ENCODE data around the gene AP3S1.
"Not testable (repeated sequence)": the region's sequence is repeated elsewhere in the genome, so short reads cannot be mapped to it uniquely, and the experiment has no call there.

Gene AP3S1

DNA sequence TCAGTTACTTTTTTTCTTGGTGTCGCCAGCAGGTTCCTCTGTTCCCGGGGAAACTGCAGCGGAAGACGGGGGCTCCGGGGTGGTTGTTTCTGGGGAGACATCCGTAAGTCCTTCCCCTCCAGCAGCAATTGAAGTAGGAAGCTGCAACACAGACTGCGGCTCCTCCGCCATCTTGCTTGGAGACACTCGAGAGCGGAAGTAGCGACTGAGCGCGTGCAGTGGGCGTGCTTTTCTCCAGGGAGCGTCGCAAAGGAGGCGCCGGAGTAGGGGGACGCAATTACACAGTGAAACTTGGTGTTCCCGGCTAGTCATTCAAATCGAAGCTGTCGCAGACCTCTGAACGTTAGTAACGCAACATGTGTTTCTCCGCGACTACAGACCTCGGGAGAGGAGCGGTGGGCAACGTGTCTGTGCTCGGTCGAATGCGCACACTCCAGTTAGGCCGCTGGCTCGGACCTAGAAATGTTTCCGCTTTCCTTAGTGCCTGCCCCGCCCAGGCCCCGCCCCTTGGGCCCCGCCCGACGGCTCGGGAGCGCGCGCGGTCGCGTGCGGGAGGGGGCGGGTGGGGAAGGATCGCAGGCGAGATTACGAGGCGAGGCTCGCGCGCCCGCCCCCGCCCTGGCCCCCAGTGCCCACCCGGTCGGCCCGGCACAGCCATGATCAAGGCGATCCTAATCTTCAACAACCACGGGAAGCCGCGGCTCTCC, at the start of gene AP3S1, which contains the start of gene ATG12:
Gene AP3S1 (plus strand): TSS at position 554 of the 707 bp plus-strand sequence. CDS start 103 bp downstream, at position 657.
Gene ATG12 (minus strand): TSS at position 184 of the 707 bp plus-strand sequence. CDS start 13 bp downstream, at position 171.
- DNase-seq: peak; percentile 73

DNA sequence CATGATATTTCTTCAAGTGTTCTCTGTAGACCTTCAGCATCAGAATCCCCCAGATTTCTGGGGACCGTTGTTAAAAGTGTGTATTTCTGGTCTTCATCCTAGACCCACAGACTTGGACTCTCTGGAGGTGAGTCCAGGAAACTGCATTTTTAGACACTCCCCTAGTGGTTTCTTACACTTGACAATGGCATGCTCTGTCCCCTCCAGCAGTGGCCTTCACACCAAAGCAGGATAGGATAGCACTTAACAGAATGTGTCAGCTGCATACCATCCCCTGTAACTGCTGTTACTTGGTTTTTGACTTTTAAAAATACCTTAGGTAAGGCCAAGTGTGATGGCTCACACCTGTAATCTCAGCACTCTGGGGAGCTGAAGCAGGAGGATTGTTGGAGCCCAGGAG, 46.0 kb upstream of the AP3S1 start:
- DNase-seq: no peak

DNA sequence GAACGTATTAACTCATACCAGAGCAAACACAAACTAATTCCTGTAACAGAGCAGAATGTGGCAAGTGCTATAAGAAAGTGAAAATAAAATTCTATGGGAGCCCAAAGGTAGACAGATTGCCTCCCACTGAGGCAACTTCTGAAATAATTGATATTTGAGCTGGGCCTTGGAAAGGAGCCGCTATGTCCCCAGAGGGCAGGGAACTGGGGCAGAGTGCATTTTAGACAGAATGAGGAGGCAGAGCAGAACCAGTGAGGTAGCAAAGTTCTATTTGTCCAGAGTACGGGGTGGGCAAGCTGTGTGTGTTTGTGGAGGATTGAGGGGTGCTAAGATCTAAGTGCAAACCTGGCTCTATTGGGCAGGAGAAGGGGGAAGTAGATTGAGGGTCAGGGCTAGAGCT, 45.1 kb upstream of the AP3S1 start:
- no peak for DNase-seq

- no peak for DNase-seq
Measured at GRCh38 chr5:115798252-115798651, 43.5 kb upstream of the AP3S1 start.

DNA sequence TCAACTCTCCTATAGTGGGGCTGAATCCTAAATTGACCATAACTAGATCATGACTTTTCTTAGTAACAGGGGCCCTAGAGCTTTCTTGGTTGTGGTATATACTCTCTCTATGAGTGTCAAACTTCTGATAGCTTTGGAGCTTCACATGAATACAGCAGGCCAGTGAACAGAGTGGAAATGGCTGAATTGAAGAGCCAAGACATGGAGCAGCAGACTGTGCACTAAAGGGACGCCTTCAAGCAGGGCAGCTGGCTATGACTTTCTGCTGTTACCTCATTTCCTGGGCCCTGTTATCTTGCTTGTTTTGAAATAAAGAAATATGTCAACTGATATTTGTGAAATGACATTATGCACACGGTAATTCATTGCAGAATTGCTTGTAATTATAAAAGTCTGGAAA, 41.6 kb upstream of the AP3S1 start:
- DNase-seq: no peak

DNA sequence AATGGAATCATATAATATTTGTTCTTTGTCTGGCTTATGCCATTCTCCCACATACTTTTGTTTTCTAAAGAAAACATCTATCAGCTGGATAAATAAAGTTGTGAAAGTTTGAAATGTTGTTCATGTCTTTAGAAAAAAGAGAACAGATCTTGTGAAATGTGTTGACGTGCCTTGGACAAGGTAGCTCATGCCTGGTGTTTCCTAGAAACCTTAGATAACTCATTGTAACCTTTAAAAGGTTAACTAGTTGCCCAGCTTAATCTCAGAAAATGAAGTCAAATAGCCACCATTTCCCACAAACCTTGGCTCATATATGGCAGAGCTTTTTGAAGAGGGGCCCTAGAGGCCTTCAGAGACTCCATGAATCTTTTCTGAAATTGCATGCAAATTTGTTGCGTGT, 40.6 kb upstream of the AP3S1 start:
- no peak for DNase-seq

GRCh38 chr5:115801984-115802383, 39.8 kb upstream of the AP3S1 start:
- no peak for DNase-seq

GRCh38 chr5:115806986-115807653, 34.6 kb upstream of the AP3S1 start:
- DNase-seq: no peak

DNA sequence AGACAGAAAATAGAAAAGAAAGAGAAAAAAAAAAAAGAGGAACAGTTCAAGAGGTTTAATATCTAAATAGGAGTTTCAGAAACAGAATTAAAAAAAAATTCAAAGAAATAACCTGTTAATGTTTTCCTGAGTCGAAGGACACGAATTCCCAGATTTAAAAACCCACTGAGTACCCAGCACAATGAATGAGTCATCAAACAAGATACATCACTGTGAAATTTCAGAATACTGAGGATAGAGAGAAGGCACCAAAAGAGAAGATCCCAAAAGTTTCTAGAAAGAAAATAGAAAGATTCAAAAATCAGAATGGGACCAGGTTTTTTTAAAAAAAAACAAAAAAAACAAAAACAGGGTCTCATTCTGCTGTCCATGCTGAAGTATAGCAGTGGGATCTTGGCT, 34.1 kb upstream of the AP3S1 start:
- DNase-seq: no peak

- not testable (repeated sequence) for DNase-seq
Measured at GRCh38 chr5:115808066-115808465, 33.7 kb upstream of the AP3S1 start.

DNA sequence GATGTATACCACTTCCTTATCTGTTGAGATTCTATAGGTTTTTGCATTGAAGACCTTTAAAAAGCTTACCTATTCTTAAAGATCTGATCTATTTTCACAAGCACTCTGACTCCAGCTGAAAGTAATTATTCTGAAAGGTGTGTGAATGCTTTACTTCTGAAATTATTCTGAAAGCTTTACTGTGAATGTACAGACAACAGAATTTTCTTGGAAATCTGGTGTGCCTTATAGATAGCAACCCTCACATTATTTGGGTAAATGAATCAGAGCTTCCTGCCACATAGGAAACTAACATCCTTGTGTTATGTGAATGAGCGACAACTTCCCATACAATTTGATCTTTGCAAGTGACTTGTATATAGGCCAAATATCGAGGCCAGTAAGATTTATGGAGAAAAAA, 31.8 kb upstream of the AP3S1 start:
- DNase-seq: no peak

DNA sequence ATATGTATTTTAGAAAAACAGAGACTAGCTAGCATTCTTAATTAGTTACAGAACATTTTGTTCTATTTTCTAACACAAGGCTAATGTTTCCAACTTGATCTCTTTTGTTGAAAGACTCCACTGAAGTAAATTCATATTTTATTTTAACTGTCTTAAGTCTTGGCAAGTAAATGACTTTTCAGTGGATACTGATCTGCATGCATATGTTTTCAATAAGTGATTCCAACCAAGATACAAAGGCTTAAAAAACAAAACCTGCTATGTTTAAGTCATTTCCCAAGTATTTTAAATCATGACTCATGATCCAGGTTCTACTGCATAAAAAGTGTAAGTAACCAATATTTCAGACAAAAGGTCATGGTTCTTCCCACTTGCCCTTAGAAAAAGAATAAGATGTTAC, 31.0 kb upstream of the AP3S1 start:
- no peak for DNase-seq

- DNase-seq: no peak
Measured at GRCh38 chr5:115811406-115811805, 30.3 kb upstream of the AP3S1 start.

DNA sequence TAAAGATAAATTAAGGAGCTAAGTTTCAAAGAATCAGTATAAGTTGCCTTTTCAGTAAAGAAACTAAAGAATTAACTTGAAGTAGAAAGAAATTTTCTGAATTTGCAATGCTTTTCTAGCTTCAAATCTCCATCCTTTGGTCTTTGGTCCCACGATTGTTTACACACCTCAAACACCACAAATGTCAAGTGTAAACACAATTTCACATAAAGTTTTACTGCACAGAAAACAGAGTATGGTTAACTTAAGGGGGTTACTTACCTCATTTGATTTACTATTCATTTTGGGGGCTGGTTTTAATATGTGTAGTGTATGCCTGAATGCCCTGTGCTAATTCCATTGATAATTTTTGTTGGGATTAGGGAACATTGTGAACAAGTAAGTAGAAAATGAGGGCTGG, 29.4 kb upstream of the AP3S1 start:
- no peak for DNase-seq

GRCh38 chr5:115813719-115814118, 28.0 kb upstream of the AP3S1 start:
- DNase-seq: no peak

DNA sequence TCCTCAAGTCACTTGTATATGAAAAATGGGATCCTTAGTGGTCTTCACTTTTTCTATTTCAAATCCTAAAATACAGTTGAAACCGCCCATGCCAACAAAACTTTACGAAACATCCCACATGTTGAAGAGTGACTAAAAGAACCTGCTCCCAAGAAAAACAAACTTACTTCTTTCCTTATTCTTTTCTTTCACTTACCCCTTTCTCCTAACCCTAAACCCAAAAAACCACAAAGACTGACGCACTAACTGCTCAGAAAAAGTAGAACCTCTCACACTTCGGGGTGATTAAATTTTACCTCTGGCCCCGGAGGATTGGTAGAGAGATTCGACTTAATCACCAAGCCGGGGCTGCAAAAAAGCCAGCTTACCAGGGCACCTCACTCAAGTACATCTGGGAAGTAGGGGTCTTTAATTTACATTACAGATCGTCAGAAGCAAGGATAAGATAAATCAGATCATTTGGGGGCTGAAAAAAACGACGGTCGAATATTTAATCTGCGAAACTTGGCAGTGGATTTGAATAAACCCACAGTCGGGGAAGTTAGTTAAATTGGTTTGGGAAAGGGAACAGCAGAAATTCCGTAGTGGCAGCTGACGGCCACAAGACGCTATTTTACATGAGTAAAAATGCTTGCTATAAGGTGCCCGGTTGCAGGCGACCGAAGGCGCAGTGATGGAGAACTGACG, 26.6 kb upstream of the AP3S1 start:
- no peak for DNase-seq

GRCh38 chr5:115815693-115816225, 26.0 kb upstream of the AP3S1 start:
- DNase-seq: no peak

DNA sequence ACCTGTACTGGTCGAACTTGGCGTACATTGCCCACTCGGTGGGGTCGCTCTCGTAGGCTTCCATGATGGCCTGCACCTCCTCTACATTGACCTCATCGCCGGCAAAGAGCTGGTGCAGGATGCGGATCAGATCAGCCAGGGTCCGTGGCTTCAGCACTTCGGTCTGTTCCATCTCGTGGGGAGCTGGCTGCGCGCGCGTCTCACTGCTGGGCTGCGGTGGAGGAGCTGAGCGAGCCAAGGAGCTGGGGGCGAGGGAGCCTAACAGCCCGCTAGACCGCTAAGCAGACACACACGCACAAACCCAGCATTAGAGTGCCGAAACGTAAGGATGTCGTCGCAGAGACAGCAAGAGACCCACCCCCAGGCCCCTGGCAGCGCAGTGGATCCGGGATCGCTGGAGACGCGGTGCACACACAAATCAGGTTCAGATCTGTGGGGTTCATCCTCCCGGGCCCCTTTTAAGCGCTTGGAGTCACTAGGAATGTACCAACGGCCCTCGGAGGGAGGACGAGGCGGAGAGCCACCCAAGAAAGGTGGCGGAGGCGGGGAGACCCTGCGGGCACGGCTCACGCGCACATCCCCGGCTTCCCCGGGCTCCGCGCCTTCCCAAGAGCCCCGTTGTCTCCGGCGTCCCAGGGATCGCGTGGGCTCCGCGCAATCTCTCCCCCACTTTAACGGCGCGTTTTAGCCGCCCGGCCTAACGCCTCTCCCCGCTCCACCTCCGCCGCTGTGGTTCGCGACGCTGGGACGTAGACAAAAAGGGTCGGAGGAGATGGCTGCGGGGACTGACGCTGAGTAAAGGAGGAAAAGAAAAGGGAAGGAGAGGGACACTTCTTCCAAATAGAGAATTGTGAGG, 25.3 kb upstream of the AP3S1 start, which contains the start of gene CDO1:
Gene CDO1 (minus strand): TSS at position 434 of the 856 bp plus-strand sequence. CDS start 262 bp downstream, at position 172.
- DNase-seq: no peak

DNA sequence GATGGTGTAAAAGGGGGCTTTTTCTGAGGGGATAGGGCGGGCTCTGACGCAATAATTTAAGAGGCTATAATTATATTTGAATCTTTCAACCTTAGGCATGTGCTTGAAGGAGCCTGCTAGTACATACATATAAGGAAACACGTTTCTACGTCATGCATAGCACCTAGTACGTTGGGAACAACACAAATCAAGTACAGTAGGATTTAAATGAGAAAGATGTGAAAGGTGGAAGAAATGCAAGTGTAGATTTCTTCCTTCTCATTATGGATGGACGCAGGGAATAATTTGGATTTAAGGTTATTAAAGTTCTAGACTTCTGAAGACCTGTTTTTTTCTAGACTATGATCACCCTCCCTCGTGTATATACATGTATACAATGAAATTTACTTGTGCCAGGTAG, 24.3 kb upstream of the AP3S1 start:
- DNase-seq: no peak

- no peak for DNase-seq
Measured at GRCh38 chr5:115818821-115819220, 22.9 kb upstream of the AP3S1 start.

- no peak for DNase-seq
Measured at GRCh38 chr5:115820846-115821245, 20.9 kb upstream of the AP3S1 start.

DNA sequence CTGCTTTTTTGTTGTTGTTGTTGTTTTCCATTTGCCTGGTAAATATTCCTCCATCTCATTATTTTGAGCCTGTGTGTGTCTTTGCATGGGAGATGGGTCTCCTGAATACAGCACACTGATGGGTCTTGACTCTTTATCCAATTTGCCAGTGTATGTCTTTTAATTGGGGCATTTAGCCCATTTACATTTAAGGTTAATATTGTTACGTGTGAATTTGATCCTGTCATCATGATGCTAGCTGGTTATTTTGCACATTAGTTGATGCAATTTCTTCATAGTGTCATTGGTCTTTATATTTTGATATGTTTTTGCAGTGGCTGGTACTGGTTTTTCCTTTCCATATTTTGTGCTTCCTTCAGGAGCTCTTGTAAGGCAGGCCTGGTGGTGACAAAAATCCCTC, 16.8 kb upstream of the AP3S1 start:
- DNase-seq: not testable (repeated sequence)

- no peak for DNase-seq
Measured at GRCh38 chr5:115825948-115826347, 15.8 kb upstream of the AP3S1 start.
